ENCODE results near the gene EPHB1. TPM values are rescaled to one million over a fixed set of nuclear protein-coding genes. Genes with fewer than 3 reads are reported as not detected.

The EPHB1 gene
- total and polyA plus RNA-seq, 2 of the 13 experiments (the other 11 are each of a cell fraction or from before 2014, with no cell fraction given): 0.07 to 0.21 TPM

GRCh38 chr3:134892326-134892725 is 97.3 kb downstream of the EPHB1 start:
- Histone ChIP-seq H3K27me3 (ENCODE audit: control insufficient read depth in 1 of 2, insufficient read depth in 2 of 2, low read length in 2 of 2) (peaks cover 0 to 9% of the 10 kb centered on the region in 2 experiments; a peak in 2 of 5 replicates), H3K27ac (ENCODE audit: extremely low read length, insufficient read depth, low read length) (no peak overlapping the region), H3K79me2 (ENCODE audit: insufficient read depth, low read length) (no peaks in the 10 kb centered on the region), H3K9me3 (ENCODE audit: low read length) (no peaks in the 10 kb centered on the region), H4K20me1 (ENCODE audit: insufficient read depth, low read length) (no peaks in the 10 kb centered on the region), H3K9ac (ENCODE audit: insufficient read depth, low read depth, low read length) (no peak overlapping the region), H3K4me2 (ENCODE audit: low read depth, low read length) (no peak overlapping the region), H3K4me1 (ENCODE audit: insufficient read depth, low read length) (no peaks in the 10 kb centered on the region), H3K4me3 (replicated peaks in 1 of 3; ENCODE audit: insufficient read depth in 1 of 3, low read depth in 2 of 3, low read length in 3 of 3) (no peak overlapping the region), H3K36me3 (replicated peaks in 1 of 2; ENCODE audit: control insufficient read depth in 1 of 2, insufficient read depth in 2 of 2, low read length in 2 of 2) (no peaks in the 10 kb centered on the region), H2AFZ (ENCODE audit: low read length) (no peak overlapping the region)
- in situ Hi-C loops (cut with HindIII; ENCODE audit: extremely low pct_ligation_motif_present, low pct_unique_long_range_greater_than_20kb): no loop called here
- FAIRE-seq: no peak
- POLR2A ChIA-PET: no interaction called here
- intact Hi-C loops (cut with micrococcal nuclease; ENCODE audit: unreplicated experiment): no loop called here
- TF ChIP-seq ARID3A (IDR thresholded peaks at IDR 0.05; ENCODE audit: low read depth, low read length): no peak
- TF ChIP-seq TOPORS (CRISPR knock-in tag; IDR thresholded peaks at IDR 0.05): no peak
- TF ChIP-seq SUZ12 (IDR thresholded peaks at IDR 0.05; ENCODE audit: low read depth, low read length): no peak
- WGBS (ENCODE audit: low lambda C conversion rate): 9% methylated on average over 2 of the region's 2 CpGs
- CTCF ChIA-PET (ENCODE audit: low intra/inter-chr PET ratio, low total read pairs): no interaction called here
- no peak for ATAC-seq
- no TSS peak for BruUV-seq (replicated peaks)
- DNase-seq (ENCODE audit: low spot score): no peak

GRCh38 chr3:134892761-134893160 is 97.7 kb downstream of the EPHB1 start:
- no peak for TF ChIP-seq DR1 (CRISPR knock-in tag; IDR thresholded peaks at IDR 0.05)
- Histone ChIP-seq H4K20me1 (ENCODE audit: insufficient read depth, low read length) (no peaks in the 10 kb centered on the region), H2AFZ (ENCODE audit: low read length) (no peak overlapping the region), H3K4me1 (ENCODE audit: insufficient read depth, low read length) (no peaks in the 10 kb centered on the region), H3K36me3 (replicated peaks in 1 of 2; ENCODE audit: control insufficient read depth in 1 of 2, insufficient read depth in 2 of 2, low read length in 2 of 2) (no peaks in the 10 kb centered on the region), H3K27me3 (ENCODE audit: control insufficient read depth in 1 of 2, insufficient read depth in 2 of 2, low read length in 2 of 2) (peaks cover 0 to 9% of the 10 kb centered on the region in 2 experiments; a peak in 2 of 5 replicates), H3K4me2 (ENCODE audit: low read depth, low read length) (no peak overlapping the region), H3K27ac (ENCODE audit: extremely low read length, insufficient read depth, low read length) (no peak overlapping the region), H3K9me3 (ENCODE audit: low read length) (no peaks in the 10 kb centered on the region), H3K9ac (ENCODE audit: insufficient read depth, low read depth, low read length) (no peak overlapping the region), H3K79me2 (ENCODE audit: insufficient read depth, low read length) (no peaks in the 10 kb centered on the region), H3K4me3 (replicated peaks in 1 of 3; ENCODE audit: insufficient read depth in 1 of 3, low read depth in 2 of 3, low read length in 3 of 3) (no peak overlapping the region)
- ATAC-seq (no peak), FAIRE-seq (no peak), DNase-seq (ENCODE audit: low spot score) (no peak)
- intact Hi-C loops (cut with micrococcal nuclease; ENCODE audit: unreplicated experiment): no loop called here
- no TSS peak for BruUV-seq (replicated peaks)
- ChIA-PET CTCF (ENCODE audit: low intra/inter-chr PET ratio, low total read pairs) (no interaction called here), POLR2A (no interaction called here)
- in situ Hi-C loops (cut with HindIII; ENCODE audit: extremely low pct_ligation_motif_present, low pct_unique_long_range_greater_than_20kb): no loop called here
- WGBS (ENCODE audit: low lambda C conversion rate): 3% methylated on average over 5 of the region's 5 CpGs
